Urinary bladder (tissue), 4 donors: ENCODE data around the gene MAF. TPM values are rescaled to one million over a fixed set of nuclear protein-coding genes. Genes with fewer than 3 reads are reported as not detected.

Experiments used
- DNase-seq: peaks from one replicate; pipeline ENCODE4 v3.0.0-alpha.2; 2015; ENCODE audit errors: extremely low spot score
- H3K27ac ChIP-seq: one replicate; pipeline ENCODE4 v1.5.1; 2013; ENCODE audit warnings: low read depth, mild to moderate bottlenecking, moderate library complexity
- H3K36me3 ChIP-seq: one replicate; pipeline ENCODE4 v1.6.1; 2013; ENCODE audit warnings: mild to moderate bottlenecking, moderate library complexity; ENCODE audit not compliant: insufficient read depth
- H3K4me1 ChIP-seq: one replicate; pipeline ENCODE4 v1.6.1; 2013; ENCODE audit warnings: mild to moderate bottlenecking, moderate library complexity; ENCODE audit not compliant: insufficient read depth
- H3K4me3 ChIP-seq: one replicate; pipeline ENCODE4 v1.5.1; 2013; ENCODE audit warnings: low read depth, low read length
- WGBS: extraction: QIAGEN DNeasy Blood & Tissue Kit; methylation state at CpG from one replicate; pipeline ENCODE4 v1.1.7; 2013; 5-methylcytosine and 5-hydroxymethylcytosine counted together
- polyA plus RNA-seq: library from polyadenylated mRNA; stranded (reverse); fragments of 200-250 nt; gene quantifications from one replicate; pipeline ENCODE4 v1.2.3, GENCODE V29; 2013
- total RNA-seq: library from RNA; depleted of rRNA; stranded (reverse); fragments of >200 nt; gene quantifications from one replicate; pipeline ENCODE4 v1.2.3, GENCODE V29; 2014
- donor health status: healthy with polysubstance abuse.
- donor health status: healthy.

Gene MAF
- total and polyA plus RNA-seq, 2 donors: 27.7 to 39.1 TPM

- 89% methylated on average over 5 of the region's 5 CpGs for WGBS
- H3K4me1 ChIP-seq: no peaks in the 10 kb centered on the region
These were observed 28.0 kb upstream of the MAF start for GRCh38 chr16:79628501-79628975.

DNA sequence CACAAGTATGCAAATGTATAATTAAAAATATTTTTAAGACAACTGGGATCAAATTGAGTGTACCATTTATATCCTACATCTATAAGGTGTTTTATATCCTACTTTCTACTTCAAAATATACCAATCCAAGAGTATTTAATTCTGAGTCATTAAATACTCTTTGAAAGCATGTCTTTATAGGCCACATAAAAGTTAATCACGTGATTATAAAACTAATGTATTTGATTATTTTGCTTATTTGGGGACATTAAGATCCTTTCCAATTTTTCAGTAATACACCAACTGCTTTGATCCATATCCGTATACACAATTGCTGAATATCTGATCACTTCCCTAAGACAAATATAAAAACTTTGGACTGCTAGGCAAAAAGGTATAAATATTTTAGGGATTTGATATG lies 26.6 kb upstream of the MAF start:
- H3K4me1 ChIP-seq: no peaks in the 10 kb centered on the region
- no peaks in the 10 kb centered on the region for H3K36me3 ChIP-seq
- no peak for DNase-seq
- H3K4me3 ChIP-seq: no peak overlapping the region
- WGBS: 83% methylated on average over 2 of the region's 2 CpGs
- no peak overlapping the region for H3K27ac ChIP-seq

More at GRCh38 chr16:79628501-79628975, 28.0 kb upstream of the MAF start:
- DNase-seq: no peak
- Histone ChIP-seq H3K4me3 (no peak overlapping the region), H3K27ac (no peak overlapping the region), H3K36me3 (no peaks in the 10 kb centered on the region)

DNA sequence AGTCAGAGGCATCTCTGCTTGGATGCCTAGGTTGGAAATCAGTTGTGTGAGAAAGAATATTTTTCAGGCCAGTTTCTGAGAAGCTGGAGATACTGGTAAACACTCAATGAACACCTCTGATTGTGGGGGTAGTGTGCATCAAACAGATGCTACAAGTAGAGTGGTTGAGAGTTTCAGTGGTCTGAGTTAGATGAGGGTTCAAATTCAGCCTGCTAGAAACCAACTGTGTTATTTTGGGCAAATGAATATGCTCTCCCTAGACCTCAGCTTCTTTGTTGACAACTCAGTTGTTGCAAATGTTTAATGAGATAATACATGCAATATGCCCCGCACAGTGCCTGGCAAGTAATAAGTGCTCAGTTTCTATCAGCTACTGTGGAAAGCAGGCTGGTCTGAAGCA lies 25.2 kb upstream of the MAF start:
- 99% methylated on average over 1 of the region's 1 CpG for WGBS
- H3K4me1 ChIP-seq: no peaks in the 10 kb centered on the region
- H3K27ac ChIP-seq: no peak overlapping the region
- no peak for DNase-seq
- H3K36me3 ChIP-seq: no peaks in the 10 kb centered on the region
- H3K4me3 ChIP-seq: no peak overlapping the region

GRCh38 chr16:79623824-79624223 lies 23.3 kb upstream of the MAF start:
- Histone ChIP-seq H3K36me3 (no peaks in the 10 kb centered on the region), H3K27ac (no peak overlapping the region), H3K4me1 (no peaks in the 10 kb centered on the region), H3K4me3 (no peak overlapping the region)
- DNase-seq: no peak
- 67% methylated on average over 2 of the region's 2 CpGs for WGBS

GRCh38 chr16:79623062-79623461 lies 22.5 kb upstream of the MAF start:
- H3K27ac ChIP-seq: no peak overlapping the region
- no peaks in the 10 kb centered on the region for H3K4me1 ChIP-seq
- no peak for DNase-seq
- no peak overlapping the region for H3K4me3 ChIP-seq
- no peaks in the 10 kb centered on the region for H3K36me3 ChIP-seq
- 78% methylated on average over 9 of the region's 9 CpGs for WGBS

GRCh38 chr16:79621027-79621426 lies 20.5 kb upstream of the MAF start:
- H3K36me3 ChIP-seq: no peaks in the 10 kb centered on the region
- DNase-seq: no peak
- no peak overlapping the region for H3K27ac ChIP-seq
- H3K4me1 ChIP-seq: no peaks in the 10 kb centered on the region
- 92% methylated on average over 1 of the region's 1 CpG for WGBS
- H3K4me3 ChIP-seq: no peak overlapping the region

- Histone ChIP-seq H3K4me1 (no peaks in the 10 kb centered on the region), H3K4me3 (no peak overlapping the region), H3K36me3 (no peaks in the 10 kb centered on the region), H3K27ac (no peak overlapping the region)
- WGBS: 88% methylated on average over 7 of the region's 7 CpGs
- no peak for DNase-seq
These were observed 18.1 kb upstream of the MAF start for GRCh38 chr16:79618692-79619050.

- no peak overlapping the region for H3K27ac ChIP-seq
- no peaks in the 10 kb centered on the region for H3K36me3 ChIP-seq
- no peak for DNase-seq
- no peak overlapping the region for H3K4me3 ChIP-seq
- 82% methylated on average over 5 of the region's 5 CpGs for WGBS
- no peaks in the 10 kb centered on the region for H3K4me1 ChIP-seq
These were observed 17.6 kb upstream of the MAF start for GRCh38 chr16:79618041-79618691.

GRCh38 chr16:79613009-79613408 lies 12.5 kb upstream of the MAF start:
- no peak for DNase-seq
- no peaks in the 10 kb centered on the region for H3K4me1 ChIP-seq
- no peaks in the 10 kb centered on the region for H3K36me3 ChIP-seq
- H3K27ac ChIP-seq: no peak overlapping the region
- WGBS: 83% methylated on average over 4 of the region's 4 CpGs
- no peak overlapping the region for H3K4me3 ChIP-seq

- no peak overlapping the region for H3K27ac ChIP-seq
- WGBS: 90% methylated on average over 2 of the region's 2 CpGs
- H3K4me1 ChIP-seq: no peaks in the 10 kb centered on the region
- H3K36me3 ChIP-seq: no peaks in the 10 kb centered on the region
- no peak overlapping the region for H3K4me3 ChIP-seq
- no peak for DNase-seq
These were observed 11.7 kb upstream of the MAF start for GRCh38 chr16:79612207-79612606.

DNA sequence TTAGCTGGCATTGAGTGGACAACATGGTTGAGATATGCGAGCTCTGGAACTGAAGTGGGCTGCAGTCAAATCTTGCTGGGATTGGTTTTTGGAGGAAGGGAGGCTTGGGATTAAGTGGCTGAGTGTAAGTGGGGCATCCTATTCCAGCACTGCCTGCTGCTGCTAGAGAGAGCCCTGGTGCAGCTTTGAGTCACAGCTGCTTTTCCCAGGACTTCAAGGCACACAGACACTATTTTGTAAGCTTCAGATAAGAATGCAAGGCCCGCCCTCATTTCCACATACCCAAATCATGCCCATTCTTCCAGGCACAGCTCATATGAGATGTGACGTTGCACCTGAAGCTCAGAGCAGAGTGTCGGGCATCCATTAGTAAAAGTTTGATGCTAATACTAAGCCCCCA lies 10.2 kb upstream of the MAF start:
- DNase-seq: no peak
- WGBS: 94% methylated on average over 4 of the region's 4 CpGs
- Histone ChIP-seq H3K36me3 (no peaks in the 10 kb centered on the region), H3K4me1 (no peaks in the 10 kb centered on the region), H3K27ac (no peak overlapping the region), H3K4me3 (no peak overlapping the region)

DNA sequence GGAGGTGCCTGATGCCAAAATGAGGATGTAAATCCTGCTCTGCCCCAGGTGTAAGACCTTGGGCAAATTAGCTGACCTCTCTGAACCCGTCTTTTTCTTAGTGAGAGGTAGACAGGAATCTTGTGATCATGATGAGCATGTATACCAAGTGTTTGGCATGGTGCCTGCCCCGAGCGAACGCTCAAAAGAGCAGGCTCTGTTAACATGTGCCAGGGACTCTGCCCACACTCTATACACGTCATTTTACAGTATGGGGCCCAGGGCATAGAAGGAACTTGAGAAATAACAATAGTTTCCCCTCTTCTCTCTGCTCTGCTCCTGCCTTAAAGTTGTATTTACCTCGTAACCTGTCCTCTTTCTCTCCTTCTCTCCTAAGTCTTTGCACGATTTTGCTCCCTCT lies 9.3 kb upstream of the MAF start:
- Histone ChIP-seq H3K4me1 (no peaks in the 10 kb centered on the region), H3K36me3 (no peaks in the 10 kb centered on the region), H3K4me3 (no peak overlapping the region), H3K27ac (no peak overlapping the region)
- 84% methylated on average over 7 of the region's 7 CpGs for WGBS
- DNase-seq: no peak

GRCh38 chr16:79608976-79609375 lies 8.4 kb upstream of the MAF start:
- WGBS: 81% methylated on average over 5 of the region's 5 CpGs
- no peak overlapping the region for H3K27ac ChIP-seq
- H3K4me3 ChIP-seq: no peak overlapping the region
- no peaks in the 10 kb centered on the region for H3K36me3 ChIP-seq
- H3K4me1 ChIP-seq: no peaks in the 10 kb centered on the region
- DNase-seq: no peak

DNA sequence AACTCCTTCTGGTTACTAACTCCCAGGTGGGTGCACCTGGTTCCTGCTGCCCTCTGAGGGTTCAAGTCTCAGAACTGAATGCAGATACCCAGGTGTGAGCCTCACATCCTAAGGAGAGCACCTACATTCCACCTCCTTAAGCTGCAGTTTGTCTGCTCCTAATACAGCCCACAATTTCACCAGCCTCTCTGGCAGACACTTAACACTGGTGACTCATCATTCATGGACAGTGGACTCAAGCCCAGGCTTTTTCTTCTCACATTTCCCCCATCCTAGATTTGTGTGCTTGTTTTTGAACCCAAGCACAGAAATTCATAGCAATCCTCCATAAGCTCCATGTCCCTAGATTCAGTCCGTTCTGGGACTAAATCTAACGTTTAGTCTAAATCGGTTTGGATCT lies 7.0 kb upstream of the MAF start:
- DNase-seq: no peak
- no peaks in the 10 kb centered on the region for H3K4me1 ChIP-seq
- 43% methylated on average over 3 of the region's 3 CpGs for WGBS
- H3K36me3 ChIP-seq: no peaks in the 10 kb centered on the region
- H3K27ac ChIP-seq: no peak overlapping the region
- H3K4me3 ChIP-seq: no peak overlapping the region

DNA sequence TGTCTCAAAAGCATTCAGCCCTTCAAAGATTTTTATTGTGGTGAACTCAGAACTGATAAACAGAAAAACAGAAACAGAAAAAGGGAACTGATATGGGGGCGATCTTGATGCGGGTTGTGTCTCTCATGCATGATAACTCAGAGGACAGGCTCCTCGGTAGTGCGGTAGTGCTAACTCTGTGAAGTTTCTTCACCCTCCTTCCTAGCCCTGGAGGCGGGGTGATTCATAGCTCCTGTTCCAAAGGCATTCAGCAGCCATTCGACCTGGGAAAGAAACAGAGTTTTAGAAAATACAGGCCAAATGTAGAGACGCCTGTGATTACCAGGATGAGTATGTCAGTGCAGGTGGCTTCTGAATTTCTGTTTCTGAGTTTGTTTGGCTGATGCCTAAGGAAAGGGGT lies 5.5 kb upstream of the MAF start:
- 43% methylated on average over 7 of the region's 7 CpGs for WGBS
- no peak overlapping the region for H3K27ac ChIP-seq
- no peak overlapping the region for H3K4me3 ChIP-seq
- H3K4me1 ChIP-seq: no peaks in the 10 kb centered on the region
- no peak for DNase-seq
- no peaks in the 10 kb centered on the region for H3K36me3 ChIP-seq
